ENCODE measurements around the gene OSBPL8.

GRCh38 chr12:76407710-76408109 is 151.9 kb downstream of the OSBPL8 start:
- TF ChIP-seq CTCF (IDR thresholded peaks at IDR 0.05) (no peak), POLR2A (IDR thresholded peaks at IDR 0.05) (no peak), POLR2AphosphoS5 (IDR thresholded peaks at IDR 0.05) (no peak), EP300 (IDR thresholded peaks at IDR 0.05) (no peak)
